GM20000 (cell line): ENCODE measurements around the gene VASH2.

Experiments
- DNase-seq: peaks from one replicate; pipeline ENCODE4 v3.0.0; 2012; ENCODE audit warnings: low spot score
- CTCF ChIP-seq: IDR thresholded peaks from 2 replicates; pipeline ENCODE4 v1.5.1; 2012; ENCODE audit warnings: mild to moderate bottlenecking, control low read depth; ENCODE audit errors: extremely low read depth, missing control alignments

VASH2 gene

DNA sequence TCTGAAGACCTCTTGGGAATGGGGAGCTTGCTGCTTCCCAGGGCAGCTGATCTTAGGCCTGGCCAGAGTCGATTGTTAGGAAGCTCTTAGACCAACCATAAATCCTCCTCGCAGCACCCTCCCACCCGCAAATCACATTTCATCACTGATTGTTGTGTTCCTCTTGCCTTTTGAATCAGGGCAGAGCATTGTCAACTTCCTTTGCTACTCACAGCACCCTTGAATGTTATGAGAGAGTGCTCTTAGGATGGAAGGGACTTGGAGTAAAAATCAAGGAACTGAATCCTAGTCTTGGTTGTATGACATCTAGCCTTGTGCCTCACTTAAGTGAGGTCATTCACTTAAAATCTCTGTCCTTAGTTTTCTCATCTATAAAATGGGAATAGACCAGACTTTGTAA is 3.0 kb downstream of the VASH2 start:
- TF ChIP-seq CTCF: no peak

GRCh38 chr1:212954514-212954913 is 4.2 kb downstream of the VASH2 start:
- DNase-seq: no peak
- TF ChIP-seq CTCF: no peak

More for the DNA sequence above, 3.0 kb downstream of the VASH2 start:
- DNase-seq: no peak

- TF ChIP-seq CTCF: no peak
- DNase-seq: peak; percentile 64
Observed at GRCh38 chr1:212955098-212955497, 4.8 kb downstream of the VASH2 start.

DNA sequence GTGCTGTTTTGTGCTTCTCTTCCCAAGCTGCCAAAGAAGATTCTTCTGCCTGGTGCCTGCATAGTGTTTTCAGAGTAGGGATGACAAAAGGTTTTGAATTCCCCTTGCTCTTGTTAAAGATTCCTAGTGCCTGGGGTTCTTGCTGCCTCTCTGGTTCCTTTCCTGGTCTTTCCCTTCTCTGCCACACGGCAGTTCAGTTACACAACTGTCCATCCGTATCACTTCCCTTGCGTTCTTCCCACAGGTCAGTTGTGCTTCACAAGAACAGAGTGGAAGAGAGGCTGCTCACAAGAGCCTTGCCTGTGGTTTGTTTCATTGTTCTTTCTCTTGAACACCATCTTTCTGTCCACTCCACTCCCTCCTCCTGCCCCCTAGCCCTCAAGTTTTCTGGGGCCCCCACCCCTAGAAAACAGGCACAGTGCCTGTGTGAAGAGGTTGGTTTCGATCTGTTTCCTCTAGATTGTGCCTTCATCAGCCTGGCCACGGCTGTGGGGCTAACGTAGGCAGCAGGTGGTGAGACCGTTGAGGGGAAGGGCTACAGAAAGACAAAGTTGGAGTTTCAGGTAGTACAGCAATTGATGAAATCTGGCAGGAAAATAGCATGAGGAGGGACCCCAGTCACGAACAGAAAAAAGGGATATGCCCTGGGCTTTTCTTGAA is 5.8 kb downstream of the VASH2 start:
- no peak for DNase-seq
- TF ChIP-seq CTCF: no peak

GRCh38 chr1:212957546-212957945 is 7.2 kb downstream of the VASH2 start:
- DNase-seq: no peak
- TF ChIP-seq CTCF: no peak

DNA sequence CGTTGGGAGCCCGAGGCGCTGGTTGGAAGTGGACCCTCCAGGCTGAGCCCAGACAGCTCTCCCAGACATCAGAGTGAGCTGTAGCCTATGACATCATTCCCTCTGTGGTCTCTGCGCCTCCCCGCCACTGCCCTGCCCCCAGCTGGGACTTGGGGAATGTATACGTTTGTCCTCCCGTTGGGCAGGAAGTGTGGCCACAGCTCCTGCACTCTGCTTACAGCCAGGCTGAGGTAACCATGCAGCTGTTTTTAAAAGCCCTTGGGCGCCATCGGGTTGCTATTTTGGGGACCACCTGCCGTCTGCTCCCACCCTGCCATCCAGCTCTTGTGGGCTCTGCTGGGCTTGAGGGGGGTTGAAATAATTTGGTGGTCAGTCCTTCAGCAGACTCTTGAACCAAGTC is 7.8 kb downstream of the VASH2 start:
- no peak for DNase-seq
- TF ChIP-seq CTCF: no peak

- peak; percentile 78 for DNase-seq
Observed at GRCh38 chr1:212959266-212960220, 9.2 kb downstream of the VASH2 start.

More at GRCh38 chr1:212959266-212960220, 9.2 kb downstream of the VASH2 start:
- TF ChIP-seq CTCF: no peak
